Measurements from ENCODE around the gene GPR176. TPM values are rescaled to one million over a fixed set of nuclear protein-coding genes. Genes with fewer than 3 reads are reported as not detected.
A peak's percentile ranks its signal among the peaks of the same experiment; 100 is the strongest.

GPR176 gene
- total RNA-seq, 4 donors from 2014 or later: 2.4 to 18.6 (median 9.1) TPM

- TF ChIP-seq CTCF (IDR thresholded peaks at IDR 0.05) (no peak), EP300 (IDR thresholded peaks at IDR 0.05) (no peak), POLR2A (IDR thresholded peaks at IDR 0.05) (no peak)
- H3K27me3 ChIP-seq: no peaks in the 10 kb centered on the region
- H3K4me1 ChIP-seq: peaks cover 0 to 55% (median 23%) of the 10 kb centered on the region in 4 donors
- no peak for DNase-seq (ENCODE audit: low spot score in 2 of 2)
- no peaks in the 10 kb centered on the region for H3K9me3 ChIP-seq
- H3K4me3 ChIP-seq: no peak overlapping the region
- no peak overlapping the region for H3K27ac ChIP-seq
- H3K36me3 ChIP-seq: peaks cover 0 to 11% (median 0%) of the 10 kb centered on the region in 3 donors
- 91 to 97% methylated on average over 7 of the region's 7 CpGs for WGBS, 2 donors
Measured at GRCh38 chr15:39936187-39936586, 16.1 kb upstream of the GPR176 start.

DNA sequence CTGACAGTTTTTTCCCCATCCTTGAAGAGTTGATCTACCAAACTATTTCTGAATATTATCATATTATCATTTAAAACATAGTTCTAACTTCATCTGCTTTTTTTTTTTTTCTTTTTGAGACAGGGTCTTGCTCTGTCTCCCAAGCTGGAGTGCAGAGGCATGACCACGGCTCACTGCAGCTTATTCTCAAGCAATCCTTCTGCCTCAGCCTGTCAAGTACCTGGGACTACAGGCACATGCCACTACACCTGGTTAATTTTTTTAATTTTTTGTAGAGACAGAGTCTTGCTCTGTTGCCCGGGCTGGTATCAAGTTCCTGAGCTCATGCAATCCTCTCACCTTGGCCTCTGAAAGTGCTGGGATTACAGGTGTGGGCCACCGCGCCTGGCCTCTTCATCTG lies 15.2 kb upstream of the GPR176 start:
- H3K27ac ChIP-seq: no peak overlapping the region
- peaks cover 0 to 4% (median 0%) of the 10 kb centered on the region in 3 donors for H3K36me3 ChIP-seq
- peaks cover 0 to 55% (median 23%) of the 10 kb centered on the region in 4 donors for H3K4me1 ChIP-seq
- no peaks in the 10 kb centered on the region for H3K9me3 ChIP-seq
- 95 to 99% methylated on average over 4 of the region's 4 CpGs for WGBS, 2 donors
- no peak overlapping the region for H3K4me3 ChIP-seq
- DNase-seq (ENCODE audit: low spot score in 2 of 2): no peak
- TF ChIP-seq EP300 (IDR thresholded peaks at IDR 0.05): no peak
- TF ChIP-seq CTCF (IDR thresholded peaks at IDR 0.05): no peak
- no peak for TF ChIP-seq POLR2A (IDR thresholded peaks at IDR 0.05)
- H3K27me3 ChIP-seq: no peaks in the 10 kb centered on the region

- DNase-seq (ENCODE audit: low spot score in 2 of 2): no peak
- Histone ChIP-seq H3K4me3 (peak overlapping the region; percentile 72 to 84 (median 76)), H3K9me3 (no peaks in the 10 kb centered on the region), H3K36me3 (no peaks in the 10 kb centered on the region), H3K27me3 (no peaks in the 10 kb centered on the region), H3K4me1 (peaks cover 0 to 50% (median 22%) of the 10 kb centered on the region in 4 donors), H3K27ac (peak overlapping the region; percentile 65 to 98 (median 87))
- 14% methylated on average over 13 of the region's 13 CpGs for WGBS, 2 donors
- TF ChIP-seq CTCF (IDR thresholded peaks at IDR 0.05) (no peak), POLR2A (IDR thresholded peaks at IDR 0.05) (no peak), EP300 (IDR thresholded peaks at IDR 0.05) (no peak)
Measured at GRCh38 chr15:39934397-39935071, 14.5 kb upstream of the GPR176 start.

DNA sequence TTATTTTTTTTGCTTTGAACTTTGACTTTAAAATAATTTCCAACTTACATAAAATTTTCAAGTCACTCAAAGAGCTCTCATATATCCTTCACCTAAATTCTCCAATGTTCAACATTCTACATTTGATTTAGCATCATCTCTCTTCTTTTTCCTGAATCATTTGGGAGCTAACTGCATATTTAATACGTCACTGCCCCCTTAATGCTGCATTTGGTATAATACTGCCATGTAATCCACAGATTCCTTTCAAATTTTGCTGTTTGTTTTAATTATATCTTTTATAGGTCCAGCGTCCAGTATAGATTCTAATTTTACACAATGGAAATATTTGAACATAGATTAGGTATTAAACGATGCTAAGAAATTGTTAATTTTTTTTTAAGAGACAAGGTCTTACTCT lies 11.5 kb upstream of the GPR176 start:
- 76 to 81% methylated on average over 3 of the region's 3 CpGs for WGBS, 2 donors
- H3K4me1 ChIP-seq: peaks cover 0 to 23% (median 10%) of the 10 kb centered on the region in 4 donors
- H3K27me3 ChIP-seq: no peaks in the 10 kb centered on the region
- no peaks in the 10 kb centered on the region for H3K36me3 ChIP-seq
- DNase-seq (ENCODE audit: low spot score in 2 of 2): no peak
- H3K9me3 ChIP-seq: no peaks in the 10 kb centered on the region
- TF ChIP-seq EP300 (IDR thresholded peaks at IDR 0.05) (no peak), CTCF (IDR thresholded peaks at IDR 0.05) (no peak), POLR2A (IDR thresholded peaks at IDR 0.05) (no peak)
- H3K27ac ChIP-seq: no peak overlapping the region
- no peak overlapping the region for H3K4me3 ChIP-seq

DNA sequence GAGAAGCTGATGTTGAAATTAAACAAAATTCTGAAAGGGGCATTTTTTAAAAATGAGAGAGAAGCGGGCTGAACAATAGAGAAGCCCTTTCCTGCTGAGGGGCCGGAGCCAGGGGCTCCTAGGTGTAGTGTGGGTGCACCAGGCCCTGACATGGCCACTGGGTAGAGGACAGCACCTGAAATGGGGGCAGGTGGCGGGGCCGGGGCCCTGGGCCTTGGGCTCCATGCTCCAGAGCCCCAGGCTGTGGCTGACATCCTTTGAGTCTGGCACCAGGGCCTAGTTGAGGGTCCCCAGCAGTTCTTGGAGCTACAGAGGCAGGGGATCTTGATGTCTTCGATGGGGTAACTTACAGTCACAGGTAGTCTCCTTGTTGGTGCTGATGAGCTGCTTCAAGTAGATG lies 6.5 kb upstream of the GPR176 start:
- no peak overlapping the region for H3K27ac ChIP-seq
- H3K9me3 ChIP-seq: no peaks in the 10 kb centered on the region
- no peaks in the 10 kb centered on the region for H3K27me3 ChIP-seq
- TF ChIP-seq EP300 (IDR thresholded peaks at IDR 0.05): no peak
- no peak overlapping the region for H3K4me3 ChIP-seq
- WGBS, 2 donors: 89 to 94% methylated on average over 4 to 5 of the region's 5 CpGs
- no peaks in the 10 kb centered on the region for H3K36me3 ChIP-seq
- DNase-seq (ENCODE audit: low spot score in 2 of 2): no peak
- no peaks in the 10 kb centered on the region for H3K4me1 ChIP-seq

Measured in tibial nerve (tissue), 4 donors.